ENCODE results near the gene CYP3A7.

DNA sequence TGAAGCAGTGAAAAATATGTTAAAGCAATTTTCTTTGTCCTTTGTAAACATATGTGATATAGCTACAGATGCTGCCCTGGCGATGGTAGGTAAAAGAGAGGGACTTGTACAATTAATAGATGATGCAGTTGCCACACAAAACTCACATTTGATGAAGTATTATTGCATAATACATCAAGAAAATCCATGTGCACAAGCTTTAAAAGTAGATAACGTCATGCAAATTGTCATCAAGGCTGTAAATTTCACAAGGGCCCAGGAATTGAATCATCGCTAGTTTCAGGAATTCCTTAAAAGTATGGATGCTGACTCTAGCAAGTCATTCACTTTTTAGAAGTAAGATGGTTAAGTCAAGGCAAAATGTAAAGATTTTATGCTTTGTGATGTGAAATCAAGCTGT, 65.2 kb downstream of the CYP3A7 start:
- TF ChIP-seq SMC3 (IDR thresholded peaks at IDR 0.05; ENCODE audit: low read length) (no peak), TBL1XR1 (IDR thresholded peaks at IDR 0.05; ENCODE audit: borderline replicate concordance, low read length, partially characterized antibody) (no peak), MEIS2 (CRISPR knock-in tag; IDR thresholded peaks at IDR 0.05) (no peak), ZBTB7A (CRISPR knock-in tag; IDR thresholded peaks at IDR 0.05) (no peak), EZH2 (conservative IDR thresholded peaks at IDR 0.05; ENCODE audit: low read depth, low read length) (no peak), SNRNP70 (IDR thresholded peaks at IDR 0.05; ENCODE audit: low read depth, low read length) (no peak)
